HG03039 (cell line): ENCODE results near the gene ROS1.
"Not testable (repeated sequence)": the region's sequence is repeated elsewhere in the genome, so short reads cannot be mapped to it uniquely, and the experiment has no call there.

Source experiments
- ATAC-seq: cut with Tn5 transposase; IDR thresholded peaks from one replicate; pipeline ENCODE4 v1.9.1; 2021; ENCODE audit warnings: mild to moderate bottlenecking, moderate library complexity; ENCODE audit not compliant: unreplicated experiment

Gene ROS1

DNA sequence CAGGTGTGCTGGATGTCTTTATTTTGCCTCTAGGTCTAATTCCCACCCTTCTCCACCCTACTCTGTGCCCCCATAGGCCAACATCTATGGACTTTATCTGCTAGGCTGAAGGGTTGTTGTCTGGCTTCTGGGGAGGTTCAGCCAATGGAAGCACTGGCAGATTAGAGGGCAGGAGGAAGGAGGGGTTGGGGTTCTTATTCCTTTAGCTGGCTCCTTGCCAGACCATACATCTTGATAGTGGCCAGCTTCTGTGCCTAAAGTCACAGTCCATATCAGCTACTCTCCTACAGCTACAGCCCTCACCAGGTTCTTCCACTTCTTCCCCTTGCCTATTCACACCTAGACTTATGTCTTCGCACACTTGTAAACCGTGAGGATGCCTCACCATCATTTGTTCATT lies 41.1 kb downstream of the ROS1 start:
- no peak for ATAC-seq

DNA sequence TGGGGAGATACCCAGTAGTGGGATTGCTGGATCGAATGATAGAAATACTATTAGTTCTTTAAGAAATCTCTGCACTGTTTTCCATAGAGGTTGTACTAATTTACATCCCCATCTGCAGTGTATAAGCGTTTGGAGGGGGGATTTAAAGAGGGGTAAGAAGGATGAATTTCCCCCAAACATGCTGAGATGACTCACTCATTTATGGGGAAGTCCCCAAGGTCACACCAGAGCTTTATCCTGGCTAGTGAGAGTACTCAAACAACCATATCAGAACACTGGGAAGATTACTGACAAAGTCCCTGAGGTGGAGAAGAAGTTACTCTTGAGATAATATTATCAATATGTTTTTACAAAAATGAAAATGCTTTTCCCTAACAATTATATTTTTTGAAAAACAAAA lies 44.0 kb downstream of the ROS1 start:
- no peak for ATAC-seq

DNA sequence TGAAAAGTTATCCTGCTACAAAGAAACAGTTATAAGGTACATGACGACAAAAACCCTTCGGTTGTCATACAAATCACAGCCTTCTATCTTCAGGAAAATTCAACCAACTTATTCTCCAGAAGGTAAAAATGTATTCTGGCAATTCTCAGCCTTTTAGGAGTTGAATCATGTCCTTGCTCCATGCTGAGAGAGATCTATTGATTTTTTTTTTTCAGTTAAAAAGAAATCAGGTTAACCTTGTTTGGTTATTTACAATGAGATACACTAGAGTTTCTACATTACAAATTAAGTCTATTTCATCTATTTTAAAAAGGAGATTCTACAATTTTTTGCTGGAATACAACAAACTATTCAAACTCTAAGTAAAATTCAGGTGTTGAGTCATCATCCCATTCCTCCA lies 45.4 kb downstream of the ROS1 start:
- no peak for ATAC-seq

DNA sequence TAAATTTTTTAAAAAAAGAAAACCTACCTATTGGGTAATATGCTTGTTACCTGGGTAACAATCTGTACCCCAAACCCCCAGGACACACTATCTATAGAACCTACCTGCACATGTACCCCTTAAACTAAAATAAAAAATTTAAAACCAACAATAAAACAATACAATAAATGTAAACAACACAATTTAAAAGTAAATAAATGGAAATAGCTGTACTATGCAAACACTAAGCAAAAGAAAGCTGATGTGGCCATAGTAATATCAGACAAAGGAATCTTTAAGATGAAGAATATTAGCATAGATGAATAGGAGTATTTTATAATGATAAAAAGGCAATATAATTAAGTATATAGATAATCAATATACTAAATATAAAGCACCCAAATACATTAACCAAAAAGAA lies 50.3 kb downstream of the ROS1 start:
- no peak for ATAC-seq

DNA sequence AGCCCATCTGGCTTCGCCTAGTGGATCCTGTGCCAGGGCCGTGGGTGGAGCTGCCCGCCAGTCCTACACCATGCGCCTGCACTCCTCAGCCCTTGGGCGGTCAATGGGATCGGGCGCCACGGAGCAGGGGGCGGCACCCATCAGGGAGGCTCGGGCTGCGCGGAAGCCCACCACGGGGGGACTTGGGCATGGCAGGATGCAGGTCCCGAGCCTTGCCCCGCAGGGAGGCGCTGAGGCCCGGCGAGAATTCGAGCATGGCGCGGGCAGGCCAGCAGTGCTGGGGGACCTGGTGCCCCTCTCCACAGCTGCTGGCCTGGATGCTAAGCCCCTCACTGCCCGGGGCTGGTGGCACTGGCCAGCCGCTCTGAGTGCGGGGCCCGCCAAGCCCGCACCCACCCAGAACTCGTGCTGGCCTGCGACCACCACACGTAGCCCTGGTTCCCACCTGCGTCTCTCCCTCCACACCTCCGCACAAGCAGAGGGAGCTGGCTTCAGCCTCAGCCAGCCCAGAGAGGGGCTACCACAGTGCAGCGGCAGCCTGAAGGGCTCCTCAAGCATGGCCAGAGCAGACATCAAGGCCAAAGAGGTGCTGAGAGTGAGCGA lies 52.4 kb downstream of the ROS1 start:
- ATAC-seq = no peak

DNA sequence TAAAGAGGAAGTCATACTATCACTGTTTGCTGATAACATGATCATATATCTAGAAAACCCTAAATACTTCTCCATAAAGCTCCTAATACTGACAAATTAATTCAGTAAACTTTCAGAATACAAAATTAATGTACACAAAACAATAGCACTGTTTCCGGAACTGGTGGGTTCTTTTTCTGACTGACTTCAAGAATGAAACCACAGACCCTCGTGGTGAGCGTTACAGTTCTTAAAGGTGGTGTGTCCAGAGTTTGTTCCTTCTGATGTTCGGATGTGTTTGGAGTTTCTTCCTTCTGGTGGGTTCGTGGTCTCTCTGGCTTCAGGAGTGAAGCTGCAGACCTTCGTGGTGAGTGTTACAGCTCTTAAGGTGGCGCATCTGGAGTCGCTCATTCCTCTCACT lies 53.5 kb downstream of the ROS1 start:
- ATAC-seq = not testable (repeated sequence)

DNA sequence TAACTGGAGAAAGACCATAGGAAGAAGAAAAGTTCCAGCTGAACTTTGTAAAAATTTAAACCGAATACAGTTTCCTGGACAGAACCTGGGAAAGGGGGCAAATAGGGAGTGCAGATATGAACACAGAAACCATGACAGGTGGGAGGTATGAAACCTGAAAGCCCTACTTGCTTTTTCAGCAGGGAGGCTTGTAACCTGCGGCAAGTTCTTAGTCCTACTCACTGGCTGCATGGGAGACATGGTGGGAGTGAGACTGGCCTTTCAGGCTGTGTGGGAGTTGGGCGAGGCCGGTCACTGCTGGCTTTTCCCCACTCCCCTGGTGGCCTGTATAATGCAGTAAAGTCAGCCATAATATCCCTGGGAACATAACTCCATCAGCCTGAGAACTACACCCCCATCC lies 54.2 kb downstream of the ROS1 start:
- no peak for ATAC-seq

DNA sequence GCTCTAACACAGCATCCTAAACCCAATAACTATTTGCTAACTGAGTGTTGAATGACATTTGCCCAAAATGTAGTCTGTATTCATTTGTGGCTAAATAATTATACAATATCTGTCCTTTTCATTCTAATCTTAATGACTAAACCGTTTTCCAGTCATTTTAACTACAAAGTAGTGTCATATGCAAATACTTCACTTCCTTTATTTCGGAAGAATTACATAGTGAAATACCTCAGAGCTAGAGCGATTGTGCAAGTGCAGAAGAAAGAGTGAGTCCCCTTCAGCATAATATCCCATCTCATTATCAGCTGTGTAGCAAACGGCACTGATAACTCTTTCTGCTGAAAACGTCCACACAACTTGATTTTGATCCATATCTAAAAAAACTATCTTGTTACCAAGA lies 66.2 kb downstream of the ROS1 start:
- no peak for ATAC-seq

DNA sequence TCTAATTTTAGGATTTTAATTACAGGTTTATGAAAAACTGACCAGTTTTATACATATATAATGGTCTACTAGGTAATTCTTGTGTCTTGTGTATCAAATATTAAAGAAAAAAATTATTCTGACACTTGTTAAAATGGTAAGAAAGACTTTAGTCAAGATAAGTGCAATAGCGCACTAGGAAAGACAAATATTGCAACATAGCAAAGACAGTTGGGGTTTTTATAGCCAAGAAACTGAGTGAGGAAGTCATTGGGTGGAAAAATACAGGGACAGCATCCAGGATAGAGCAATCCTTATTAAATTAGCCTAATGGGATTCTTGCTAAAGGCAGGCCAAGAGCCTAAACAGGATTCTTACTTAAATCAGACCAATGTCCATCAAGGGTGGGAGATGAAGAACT lies 71.1 kb downstream of the ROS1 start:
- ATAC-seq = no peak

DNA sequence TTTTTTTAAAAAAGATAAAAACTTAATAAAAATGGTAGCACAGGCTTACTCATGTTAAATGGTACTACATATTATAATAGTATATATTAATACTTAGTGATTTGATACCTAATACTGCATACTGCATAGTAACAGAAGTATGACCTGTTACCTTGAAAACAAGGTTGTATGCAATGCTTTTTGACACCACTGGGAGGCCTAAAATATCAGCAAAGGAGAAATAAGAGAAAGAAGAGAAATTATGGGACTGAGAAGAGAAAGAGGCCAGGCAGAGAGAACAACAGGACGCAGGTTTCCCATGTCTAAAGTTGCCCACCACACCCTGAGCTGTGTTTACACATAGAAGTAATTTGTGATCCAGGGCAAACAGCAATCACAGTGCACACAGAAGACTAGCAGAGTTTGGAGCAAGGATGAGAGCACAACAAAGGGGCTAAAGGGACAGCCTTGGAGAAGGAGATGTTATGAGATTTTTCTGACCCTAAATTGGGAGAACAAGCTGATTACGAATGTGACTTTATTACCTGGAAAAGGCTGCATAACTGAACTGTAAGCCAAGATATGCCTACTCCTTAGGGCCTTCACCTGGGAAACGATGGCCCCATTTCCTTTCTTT lies 73.2 kb downstream of the ROS1 start:
- ATAC-seq = no peak

DNA sequence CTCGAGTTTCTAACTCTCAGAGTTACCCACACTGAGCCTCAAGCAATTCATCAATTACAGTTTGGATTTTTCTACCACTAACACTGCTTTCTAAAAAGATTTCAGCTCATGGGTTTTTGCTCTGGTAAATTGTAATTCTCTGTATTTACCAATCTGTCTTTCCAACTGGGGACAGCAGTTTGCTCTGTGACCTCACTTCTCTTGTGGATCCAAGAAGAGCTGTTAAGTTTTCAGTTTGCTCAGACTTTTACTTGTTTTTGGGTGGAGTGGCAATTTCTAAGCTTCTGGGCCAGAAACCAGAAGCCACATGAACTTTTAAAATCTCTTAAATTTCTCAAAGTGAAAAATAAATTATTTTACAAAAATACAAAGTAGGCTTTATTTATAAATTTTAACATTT lies 74.2 kb downstream of the ROS1 start:
- ATAC-seq = no peak

DNA sequence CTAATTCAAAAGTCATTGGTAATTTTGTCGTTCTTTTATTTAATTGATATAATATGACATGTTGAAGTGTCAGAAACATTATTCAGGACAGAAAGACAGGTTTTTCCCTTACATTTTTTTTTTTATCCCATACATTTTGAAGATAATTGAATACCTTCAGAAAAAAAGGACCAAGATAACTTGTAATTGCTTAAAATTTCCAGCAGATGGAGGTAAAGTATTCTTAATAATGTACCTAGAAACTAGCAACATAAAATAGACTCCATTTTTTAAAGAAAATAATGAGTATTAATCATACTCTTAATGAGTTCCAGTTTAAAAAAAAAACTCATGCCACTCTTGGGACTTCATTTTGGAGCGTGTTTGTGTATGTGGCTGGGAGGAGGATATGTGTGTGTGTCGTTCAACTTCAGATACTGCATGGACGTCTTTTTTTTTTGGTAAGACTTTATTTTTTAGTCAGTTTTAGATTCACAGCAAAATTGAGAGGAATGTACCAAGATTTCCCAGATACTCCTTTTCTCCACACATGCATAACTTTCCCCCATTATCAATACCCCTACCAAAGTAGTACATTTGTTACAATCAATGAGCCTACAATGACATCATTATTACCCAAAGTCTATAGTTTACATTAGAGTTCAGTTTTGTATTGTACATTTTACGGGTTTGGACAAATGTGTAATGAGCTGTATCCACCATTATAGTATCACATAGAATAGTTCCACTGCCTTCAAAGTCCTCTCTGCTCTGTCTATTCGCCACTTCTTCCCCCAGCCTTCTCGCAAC lies 79.4 kb downstream of the ROS1 start:
- no peak for ATAC-seq

DNA sequence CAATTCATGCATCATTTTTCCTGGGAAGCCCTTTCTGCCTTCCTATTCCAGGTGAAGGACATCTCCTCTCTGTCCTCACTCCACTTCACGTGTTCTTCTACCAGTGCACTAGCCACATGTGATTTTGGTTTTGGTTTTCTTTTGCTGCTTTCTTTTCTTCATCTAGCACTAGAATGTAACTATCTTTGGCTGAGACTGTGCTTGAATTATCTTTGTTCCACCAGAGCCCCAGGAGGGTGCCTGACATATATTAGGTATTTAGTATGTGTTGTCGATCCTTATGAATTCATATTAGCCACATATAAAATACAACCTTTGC lies 80.5 kb downstream of the ROS1 start:
- ATAC-seq = no peak

DNA sequence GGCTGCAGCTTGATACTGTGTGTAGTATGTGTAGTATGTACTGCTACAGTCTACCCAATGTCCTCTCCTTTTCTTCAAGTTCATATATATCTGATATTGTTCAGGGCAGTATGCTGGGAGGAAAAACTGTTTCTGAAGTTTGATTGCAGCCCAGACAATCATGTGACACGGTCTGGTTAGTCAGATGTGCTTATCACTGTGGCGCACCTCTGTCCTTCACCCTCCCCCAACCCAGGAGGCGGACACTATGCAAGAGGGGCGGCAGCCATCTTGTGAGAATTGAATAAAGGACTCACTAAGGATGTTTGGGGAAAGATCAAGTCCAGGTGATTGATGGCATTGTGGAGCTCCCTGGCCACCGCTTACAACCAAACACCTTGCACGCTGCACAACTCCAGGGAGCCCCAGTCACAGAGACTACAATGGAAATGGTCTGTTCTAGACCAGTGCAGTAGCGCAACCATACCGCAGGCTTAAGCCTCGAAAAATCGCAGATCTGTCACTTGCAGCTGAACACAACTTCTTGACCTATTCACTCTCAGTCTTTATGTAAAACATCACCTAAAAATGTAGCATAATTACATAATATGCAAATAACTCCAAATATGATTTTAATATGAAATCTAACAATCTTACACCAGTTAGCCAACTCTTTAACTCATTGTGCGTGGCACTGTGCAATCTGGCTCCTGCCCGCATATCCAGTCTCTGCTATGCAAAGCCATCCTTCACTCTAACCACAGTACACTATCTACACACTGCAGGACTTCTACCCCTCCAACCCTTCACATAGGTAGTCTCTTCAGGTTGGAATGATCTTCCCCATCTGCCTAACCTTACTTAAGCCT lies 81.1 kb downstream of the ROS1 start:
- ATAC-seq = no peak

DNA sequence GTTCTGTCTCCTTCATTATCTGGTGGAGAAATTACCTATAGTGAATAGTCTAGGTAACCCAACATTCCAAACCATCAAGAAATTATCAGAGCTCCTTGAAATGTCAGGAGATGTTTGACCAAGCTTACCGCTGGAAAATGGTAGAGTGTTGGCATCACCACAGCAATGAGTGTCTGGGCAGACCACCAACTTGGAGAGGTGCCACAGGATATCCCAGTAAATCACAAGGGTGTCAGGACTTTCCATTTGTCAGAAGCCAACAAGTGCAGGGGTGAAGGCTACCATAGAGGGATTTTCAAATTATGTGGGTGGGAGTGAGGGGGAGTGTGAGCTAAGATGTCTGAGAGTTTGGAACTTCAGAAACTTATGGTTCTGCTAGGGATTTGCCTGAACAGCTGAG lies 87.2 kb downstream of the ROS1 start:
- ATAC-seq = no peak

DNA sequence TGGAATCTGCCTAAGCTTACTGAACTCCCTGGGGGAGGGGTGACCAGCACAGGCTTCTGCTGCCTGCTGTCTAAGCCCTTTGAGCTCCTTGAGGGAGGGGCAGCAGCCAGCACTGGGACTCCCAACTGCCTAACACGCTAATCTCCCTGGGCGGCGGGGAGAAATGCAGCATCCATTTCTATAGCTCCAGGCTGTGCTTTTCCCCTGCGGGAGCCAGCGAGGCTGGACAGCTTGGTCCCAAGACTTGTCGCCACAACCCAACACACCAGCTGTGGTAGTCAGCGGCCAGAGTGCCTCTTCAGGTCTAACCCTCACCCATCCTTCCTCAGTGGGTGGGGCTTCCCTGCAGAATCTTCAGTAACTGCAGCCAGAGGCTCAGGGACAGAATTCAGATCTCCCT lies 95.8 kb downstream of the ROS1 start:
- ATAC-seq = no peak

DNA sequence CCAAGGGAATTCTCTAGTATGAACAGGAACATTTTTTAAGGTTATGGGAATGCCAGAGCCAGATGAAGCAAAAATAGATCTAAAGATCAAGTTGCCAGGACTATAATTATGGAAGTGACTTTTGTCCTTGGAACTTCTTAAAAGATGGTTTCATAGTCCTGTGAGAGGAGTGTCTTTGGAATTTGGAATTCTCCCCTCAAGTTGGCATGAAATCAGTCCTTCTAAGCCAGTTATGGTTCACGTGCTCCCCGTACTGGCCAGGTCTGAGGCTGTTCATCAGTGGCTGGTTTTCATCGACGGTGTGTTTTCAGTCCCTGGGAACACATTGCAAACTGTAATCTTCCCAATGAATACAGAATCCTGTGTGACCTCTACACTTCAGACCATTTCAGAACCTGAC lies 97.2 kb downstream of the ROS1 start:
- ATAC-seq = no peak

DNA sequence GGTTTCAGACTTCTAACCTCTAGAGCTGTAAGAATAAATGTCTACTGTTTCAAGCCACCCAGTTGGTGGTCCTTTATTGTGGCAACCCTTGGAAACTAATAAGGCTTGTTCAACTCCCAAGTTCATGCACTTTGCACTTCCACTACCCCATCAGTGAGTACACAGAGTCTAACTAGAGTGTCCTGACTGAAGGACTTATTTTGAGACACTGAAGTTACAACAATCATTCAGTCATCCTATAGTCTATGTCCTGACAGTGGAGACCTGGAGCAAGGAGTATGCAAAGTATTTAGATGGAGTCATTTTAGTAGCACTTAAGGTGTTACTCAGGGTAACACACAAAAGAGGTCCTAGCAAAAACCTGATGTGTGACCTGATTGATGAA lies 97.7 kb downstream of the ROS1 start:
- no peak for ATAC-seq

DNA sequence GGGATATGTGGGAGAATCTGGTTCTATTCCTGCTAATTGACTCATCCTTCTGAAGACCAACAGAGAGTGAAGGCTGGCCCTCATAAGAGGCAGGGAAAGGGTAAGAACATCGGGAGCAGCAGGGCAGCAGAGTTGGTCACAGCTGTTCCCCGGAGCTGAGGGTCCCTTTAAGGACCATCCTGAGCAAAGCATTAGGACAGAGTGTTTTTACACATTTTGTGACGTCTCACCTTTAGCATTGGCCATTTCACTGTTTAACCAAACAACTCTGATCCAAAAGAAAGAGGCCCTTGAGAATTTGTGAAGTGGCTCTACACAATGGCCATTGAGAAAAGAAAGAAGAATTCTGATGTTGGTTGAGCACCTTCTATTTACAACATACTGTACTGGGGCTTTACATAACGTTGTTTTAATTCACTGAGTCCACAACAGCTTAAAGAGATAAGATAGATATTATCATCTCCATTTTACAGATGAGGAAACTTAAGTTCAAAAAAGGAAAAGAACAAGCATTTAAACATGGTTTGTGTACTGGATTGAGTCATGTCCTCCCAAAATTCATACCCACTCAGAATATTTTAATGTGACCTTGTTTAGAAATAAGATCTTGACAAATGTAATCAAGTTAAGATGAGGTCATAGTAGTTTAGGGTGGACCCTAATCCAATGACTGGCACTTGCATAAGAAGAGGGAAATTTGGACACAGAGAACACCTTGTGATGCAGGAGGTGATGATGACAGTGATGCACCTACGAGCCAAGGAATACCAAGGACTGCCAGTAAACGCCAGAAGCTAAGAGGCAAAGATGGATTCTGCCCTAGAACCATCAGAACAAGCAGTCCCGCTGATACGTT lies 98.4 kb downstream of the ROS1 start:
- ATAC-seq = no peak

DNA sequence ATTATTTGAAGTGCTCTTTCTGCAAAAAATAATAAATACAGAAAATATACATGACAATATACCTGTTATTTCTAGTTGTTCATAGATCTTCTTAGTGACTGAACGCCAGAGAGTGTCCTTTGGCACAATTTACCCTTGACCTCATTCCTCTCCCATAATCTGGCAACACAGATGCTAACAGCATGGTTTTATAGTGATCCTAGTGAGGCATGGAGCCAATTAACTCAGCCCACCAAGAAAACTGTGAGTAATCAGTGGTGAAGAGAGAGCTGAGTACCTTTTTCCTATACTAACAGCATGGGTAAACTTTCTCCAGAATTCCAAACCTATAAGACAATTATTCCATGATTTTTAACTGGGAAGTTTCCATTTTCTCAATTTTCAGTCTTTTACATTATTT lies 99.3 kb downstream of the ROS1 start:
- no peak for ATAC-seq

DNA sequence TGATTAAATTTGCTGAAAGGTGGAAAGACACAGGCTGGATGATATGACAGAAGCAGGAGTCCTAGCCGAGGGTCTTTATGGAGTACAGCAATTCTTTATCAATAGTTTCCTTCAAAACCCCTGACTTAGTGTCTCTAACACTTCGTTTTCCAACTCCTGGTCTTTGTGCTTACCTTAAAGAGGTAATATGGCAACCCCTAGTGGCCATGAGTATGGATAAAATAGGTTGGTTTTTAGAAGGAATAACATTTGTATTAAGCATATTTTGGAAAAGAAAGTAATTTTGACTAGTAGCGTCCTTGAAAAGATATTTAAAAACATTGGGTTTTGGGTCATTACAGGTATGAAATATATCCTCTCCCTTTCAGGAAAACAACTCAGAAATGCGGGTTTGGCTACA lies 108.5 kb downstream of the ROS1 start:
- ATAC-seq = no peak
